GM12875 (cell line): ENCODE results near the gene WIPF2.

Source experiments
- H3K4me3 ChIP-seq: one replicate; pipeline ENCODE4 v1.5.1; 2011; ENCODE audit warnings: low read depth, low read length, control low read depth
- CTCF ChIP-seq: IDR thresholded peaks from 2 replicates; pipeline ENCODE4 v1.5.1; 2011; ENCODE audit warnings: low read depth, mild to moderate bottlenecking, control low read depth, inconsistent platforms, low read length, moderate library complexity, borderline replicate concordance; ENCODE audit not compliant: insufficient read depth

Gene WIPF2

GRCh38 chr17:40312131-40312731, 93.1 kb downstream of the WIPF2 start:
- no peak for TF ChIP-seq CTCF
- no peak overlapping the region for H3K4me3 ChIP-seq

- no peak overlapping the region for H3K4me3 ChIP-seq
- TF ChIP-seq CTCF = no peak
These were observed 94.0 kb downstream of the WIPF2 start for GRCh38 chr17:40312893-40313667.

- TF ChIP-seq CTCF = no peak
- H3K4me3 ChIP-seq = no peak overlapping the region
These were observed 94.8 kb downstream of the WIPF2 start for GRCh38 chr17:40313668-40314583.

- TF ChIP-seq CTCF = no peak
- H3K4me3 ChIP-seq = no peak overlapping the region
These were observed 95.5 kb downstream of the WIPF2 start for GRCh38 chr17:40314584-40314956.

- no peak for TF ChIP-seq CTCF
These were observed 96.1 kb downstream of the WIPF2 start for GRCh38 chr17:40315206-40315605.

GRCh38 chr17:40315678-40316570, 96.8 kb downstream of the WIPF2 start:
- TF ChIP-seq CTCF = no peak
- no peak overlapping the region for H3K4me3 ChIP-seq

More at GRCh38 chr17:40315206-40315605, 96.1 kb downstream of the WIPF2 start:
- no peak overlapping the region for H3K4me3 ChIP-seq
